ENCODE data around the gene RPLP2. TPM values are rescaled to one million over a fixed set of nuclear protein-coding genes. Genes with fewer than 3 reads are reported as not detected.
A peak's percentile ranks its signal among the peaks of the same experiment; 100 is the strongest.

Gene RPLP2
- total RNA-seq, 1 experiment from 2014 or later, result 1,325 TPM

DNA sequence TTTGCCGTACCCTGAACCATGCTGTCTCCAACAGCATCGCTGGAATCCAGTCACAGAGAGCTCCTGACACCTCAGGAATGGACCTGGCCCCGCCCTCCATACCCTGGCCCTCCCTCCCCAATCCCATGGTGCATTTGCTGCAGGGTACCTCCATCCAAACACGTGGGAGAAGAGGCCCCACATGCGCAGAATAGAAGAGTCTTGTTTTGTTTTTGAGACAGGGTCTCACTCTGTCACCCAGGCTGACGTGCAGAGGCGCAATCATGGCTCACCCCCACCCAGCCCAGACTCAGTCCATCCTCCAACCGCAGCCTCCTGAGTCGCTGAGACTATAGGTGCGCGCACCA, 6.6 kb downstream of the RPLP2 start:
- no peaks in the 10 kb centered on the region for H3K27me3 ChIP-seq (replicated peaks; ENCODE audit: insufficient read depth, low read depth, low read length, poor library complexity)
- peaks cover 24% of the 10 kb centered on the region for H3K36me3 ChIP-seq (ENCODE audit: insufficient read depth, low read length, poor library complexity, severe bottlenecking)
- ChIA-PET POLR2A (ENCODE audit: low non-redundant PET) (interaction anchor here (0.6 kb wide), 1 partner anchor 59 kb away, joined by 3 read pairs; no protein-coding TSS in a partner anchor), CTCF (no interaction called here)
- no peak for TF ChIP-seq EZH2 (IDR thresholded peaks at IDR 0.05; ENCODE audit: borderline replicate concordance, low read depth, low read length, poor library complexity, severe bottlenecking)
- TF ChIP-seq, protein P1, sequence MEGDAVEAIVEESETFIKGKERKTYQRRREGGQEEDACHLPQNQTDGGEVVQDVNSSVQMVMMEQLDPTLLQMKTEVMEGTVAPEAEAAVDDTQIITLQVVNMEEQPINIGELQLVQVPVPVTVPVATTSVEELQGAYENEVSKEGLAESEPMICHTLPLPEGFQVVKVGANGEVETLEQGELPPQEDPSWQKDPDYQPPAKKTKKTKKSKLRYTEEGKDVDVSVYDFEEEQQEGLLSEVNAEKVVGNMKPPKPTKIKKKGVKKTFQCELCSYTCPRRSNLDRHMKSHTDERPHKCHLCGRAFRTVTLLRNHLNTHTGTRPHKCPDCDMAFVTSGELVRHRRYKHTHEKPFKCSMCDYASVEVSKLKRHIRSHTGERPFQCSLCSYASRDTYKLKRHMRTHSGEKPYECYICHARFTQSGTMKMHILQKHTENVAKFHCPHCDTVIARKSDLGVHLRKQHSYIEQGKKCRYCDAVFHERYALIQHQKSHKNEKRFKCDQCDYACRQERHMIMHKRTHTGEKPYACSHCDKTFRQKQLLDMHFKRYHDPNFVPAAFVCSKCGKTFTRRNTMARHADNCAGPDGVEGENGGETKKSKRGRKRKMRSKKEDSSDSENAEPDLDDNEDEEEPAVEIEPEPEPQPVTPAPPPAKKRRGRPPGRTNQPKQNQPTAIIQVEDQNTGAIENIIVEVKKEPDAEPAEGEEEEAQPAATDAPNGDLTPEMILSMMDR (conservative IDR thresholded peaks at IDR 0.05; ENCODE audit: low read depth, low read length), result no peak
- DNase-seq (ENCODE audit: low spot score), result no peak
- H3K4me1 ChIP-seq (ENCODE audit: insufficient read depth, low read length, poor library complexity, severe bottlenecking), result peaks cover 11% of the 10 kb centered on the region
- no peaks in the 10 kb centered on the region for H3K9me3 ChIP-seq (ENCODE audit: low read depth, low read length, poor library complexity, severe bottlenecking)
- H3K27ac ChIP-seq (ENCODE audit: low read depth, low read length, poor library complexity, severe bottlenecking), result no peak overlapping the region
- no peak overlapping the region for H3K4me3 ChIP-seq (ENCODE audit: low read depth, low read length, poor library complexity, severe bottlenecking)
- intact Hi-C loops (cut with micrococcal nuclease; ENCODE audit: unreplicated experiment), result no loop called here
- BruUV-seq (replicated peaks), result no TSS peak

DNA sequence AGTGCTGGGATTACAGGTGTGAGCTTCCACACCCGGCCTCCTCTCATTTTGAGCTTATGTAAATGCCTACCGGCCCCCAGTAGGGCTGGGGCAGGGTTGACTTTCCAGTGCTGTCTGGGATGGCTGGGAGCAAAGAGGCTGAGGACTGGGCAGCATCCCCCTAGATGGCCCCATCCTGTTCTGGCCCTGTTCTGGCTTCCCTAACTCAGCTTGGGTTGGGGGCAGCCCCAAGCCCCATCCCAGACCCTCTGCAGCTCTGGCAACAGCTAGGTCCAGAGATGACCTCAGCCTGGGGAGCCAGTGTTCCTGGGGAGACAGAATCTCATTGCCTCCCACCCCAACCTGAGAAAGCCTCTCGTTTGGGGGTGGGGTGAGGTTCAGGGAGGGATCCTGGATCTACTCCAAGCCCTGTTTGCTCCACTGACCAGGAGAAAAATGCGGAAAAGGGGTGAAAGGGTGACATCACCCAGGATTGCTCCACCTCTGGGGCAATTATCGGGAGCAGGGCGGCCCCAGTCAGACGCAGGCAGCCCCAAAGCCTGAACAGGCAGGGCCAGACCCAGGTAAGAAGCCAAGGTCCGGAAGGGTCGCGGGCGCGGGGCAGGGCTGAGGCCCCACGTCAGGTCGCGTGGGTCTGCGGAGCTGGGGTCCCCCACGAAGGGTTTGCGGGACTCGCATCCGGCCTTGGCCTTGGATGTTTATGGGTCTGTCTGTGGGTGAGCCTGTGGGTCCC, 8.8 kb downstream of the RPLP2 start, which contains the start of gene PNPLA2:
PNPLA2 (plus strand) TSS at position 519 of the 733 bp plus-strand sequence. CDS start 805 bp downstream, outside the sequence.
- TF ChIP-seq EZH2 (IDR thresholded peaks at IDR 0.05; ENCODE audit: borderline replicate concordance, low read depth, low read length, poor library complexity, severe bottlenecking), result no peak
- CTCF ChIA-PET, result no interaction called here

DNA sequence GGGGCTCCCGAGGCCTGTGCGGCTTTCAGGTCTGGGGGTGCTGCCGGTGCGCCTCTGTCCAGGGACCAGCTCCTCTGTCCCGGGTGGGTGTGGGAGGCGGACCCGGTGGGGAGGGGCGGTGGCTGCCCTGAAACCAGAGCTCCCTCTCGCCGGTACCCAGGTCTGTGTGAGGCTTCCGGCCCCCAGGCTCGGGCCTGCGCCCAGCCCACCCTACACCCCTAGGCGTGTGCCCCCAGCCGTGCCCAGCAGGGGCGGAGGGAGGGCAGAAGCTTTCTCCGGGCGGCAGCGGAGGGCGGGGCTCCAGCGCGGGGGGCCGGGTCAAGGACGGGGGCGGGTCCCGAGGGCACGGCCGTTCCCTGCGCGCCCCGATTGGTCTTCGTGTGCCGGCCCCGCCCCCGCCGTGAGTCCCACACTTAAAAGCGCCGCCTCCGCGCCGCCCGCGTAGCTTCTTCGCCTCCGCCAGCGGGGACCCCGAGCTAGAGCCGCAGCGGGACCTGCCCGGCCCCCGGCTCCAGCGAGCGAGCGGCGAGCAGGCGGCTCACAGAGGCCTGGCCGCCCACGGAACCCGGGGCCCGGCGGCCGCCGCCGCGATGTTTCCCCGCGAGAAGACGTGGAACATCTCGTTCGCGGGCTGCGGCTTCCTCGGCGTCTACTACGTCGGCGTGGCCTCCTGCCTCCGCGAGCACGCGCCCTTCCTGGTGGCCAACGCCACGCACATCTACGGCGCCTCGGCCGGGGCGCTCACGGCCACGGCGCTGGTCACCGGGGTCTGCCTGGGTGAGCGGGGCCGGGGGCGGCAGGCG, 9.6 kb downstream of the RPLP2 start:
- Histone ChIP-seq H3K36me3 (ENCODE audit: insufficient read depth, low read length, poor library complexity, severe bottlenecking) (no peaks in the 10 kb centered on the region), H3K4me1 (ENCODE audit: insufficient read depth, low read length, poor library complexity, severe bottlenecking) (peaks cover 6% of the 10 kb centered on the region), H3K27ac (ENCODE audit: low read depth, low read length, poor library complexity, severe bottlenecking) (peak overlapping the region; percentile 87), H3K9me3 (ENCODE audit: low read depth, low read length, poor library complexity, severe bottlenecking) (no peaks in the 10 kb centered on the region), H3K27me3 (replicated peaks; ENCODE audit: insufficient read depth, low read depth, low read length, poor library complexity) (no peaks in the 10 kb centered on the region), H3K4me3 (ENCODE audit: low read depth, low read length, poor library complexity, severe bottlenecking) (peak overlapping the region; percentile 82)
- TF ChIP-seq, protein P1 (conservative IDR thresholded peaks at IDR 0.05; ENCODE audit: low read depth, low read length), result no peak
- TF ChIP-seq EZH2 (IDR thresholded peaks at IDR 0.05; ENCODE audit: borderline replicate concordance, low read depth, low read length, poor library complexity, severe bottlenecking), result no peak
- DNase-seq (ENCODE audit: low spot score), result peak; percentile 93
- no TSS peak for BruUV-seq (replicated peaks)
- ChIA-PET POLR2A (ENCODE audit: low non-redundant PET) (interaction anchor here (0.6 to 1.0 kb wide), 4 partner anchors 10 to 464 kb away, joined by 3 to 8 read pairs (median 3); partner anchors contain the start of gene RPLP2), CTCF (no interaction called here)
- intact Hi-C loops (cut with micrococcal nuclease; ENCODE audit: unreplicated experiment), result no loop called here

More for the DNA sequence above, 8.8 kb downstream of the RPLP2 start, which contains the start of gene PNPLA2:
- DNase-seq (ENCODE audit: low spot score), result no peak
- H3K27ac ChIP-seq (ENCODE audit: low read depth, low read length, poor library complexity, severe bottlenecking), result peak within 1 kb of the TSS; percentile 87
- no peaks in the 10 kb centered on the region for H3K27me3 ChIP-seq (replicated peaks; ENCODE audit: insufficient read depth, low read depth, low read length, poor library complexity)
- peaks cover 6% of the 10 kb centered on the region for H3K4me1 ChIP-seq (ENCODE audit: insufficient read depth, low read length, poor library complexity, severe bottlenecking)
- intact Hi-C loops (cut with micrococcal nuclease; ENCODE audit: unreplicated experiment), result no loop called here
- H3K9me3 ChIP-seq (ENCODE audit: low read depth, low read length, poor library complexity, severe bottlenecking), result no peaks in the 10 kb centered on the region
- no TSS peak for BruUV-seq (replicated peaks)
- H3K4me3 ChIP-seq (ENCODE audit: low read depth, low read length, poor library complexity, severe bottlenecking), result peak within 1 kb of the TSS; percentile 82
- H3K36me3 ChIP-seq (ENCODE audit: insufficient read depth, low read length, poor library complexity, severe bottlenecking), result peaks cover 4% of the 10 kb centered on the region
- POLR2A ChIA-PET (ENCODE audit: low non-redundant PET), result interaction anchor here (0.6 to 1.0 kb wide), 2 partner anchors 9 to 112 kb away, joined by 3 to 8 read pairs; partner anchors contain the start of gene RPLP2
